Measurements from ENCODE around the gene DIS3. TPM values are rescaled to one million over a fixed set of nuclear protein-coding genes. Genes with fewer than 3 reads are reported as not detected.
A peak's percentile ranks its signal among the peaks of the same experiment; 100 is the strongest.

The DIS3 gene, protein sequence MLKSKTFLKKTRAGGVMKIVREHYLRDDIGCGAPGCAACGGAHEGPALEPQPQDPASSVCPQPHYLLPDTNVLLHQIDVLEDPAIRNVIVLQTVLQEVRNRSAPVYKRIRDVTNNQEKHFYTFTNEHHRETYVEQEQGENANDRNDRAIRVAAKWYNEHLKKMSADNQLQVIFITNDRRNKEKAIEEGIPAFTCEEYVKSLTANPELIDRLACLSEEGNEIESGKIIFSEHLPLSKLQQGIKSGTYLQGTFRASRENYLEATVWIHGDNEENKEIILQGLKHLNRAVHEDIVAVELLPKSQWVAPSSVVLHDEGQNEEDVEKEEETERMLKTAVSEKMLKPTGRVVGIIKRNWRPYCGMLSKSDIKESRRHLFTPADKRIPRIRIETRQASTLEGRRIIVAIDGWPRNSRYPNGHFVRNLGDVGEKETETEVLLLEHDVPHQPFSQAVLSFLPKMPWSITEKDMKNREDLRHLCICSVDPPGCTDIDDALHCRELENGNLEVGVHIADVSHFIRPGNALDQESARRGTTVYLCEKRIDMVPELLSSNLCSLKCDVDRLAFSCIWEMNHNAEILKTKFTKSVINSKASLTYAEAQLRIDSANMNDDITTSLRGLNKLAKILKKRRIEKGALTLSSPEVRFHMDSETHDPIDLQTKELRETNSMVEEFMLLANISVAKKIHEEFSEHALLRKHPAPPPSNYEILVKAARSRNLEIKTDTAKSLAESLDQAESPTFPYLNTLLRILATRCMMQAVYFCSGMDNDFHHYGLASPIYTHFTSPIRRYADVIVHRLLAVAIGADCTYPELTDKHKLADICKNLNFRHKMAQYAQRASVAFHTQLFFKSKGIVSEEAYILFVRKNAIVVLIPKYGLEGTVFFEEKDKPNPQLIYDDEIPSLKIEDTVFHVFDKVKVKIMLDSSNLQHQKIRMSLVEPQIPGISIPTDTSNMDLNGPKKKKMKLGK
- 10 to 100 TPM; 10.5 to 12.3 TPM for total RNA-seq

GRCh38 chr13:72781451-72782439 lies at the start of gene DIS3, which contains the start of gene PIBF1:
Gene DIS3, minus strand, starts transcription at chr13:72781900. Its CDS starts 68 bp downstream, at chr13:72781832.
Gene PIBF1, plus strand, starts transcription at chr13:72782133. Its CDS starts 1,337 bp downstream, at chr13:72783470.
- no peaks in the 10 kb centered on the region for H3K9me3 ChIP-seq
- H3K4me3 ChIP-seq, result peak within 1 kb of the TSS; percentile 83 to 93
- H3K4me1 ChIP-seq, result peaks cover 0 to 33% of the 10 kb centered on the region in 2 donors
- no peak for TF ChIP-seq CTCF (IDR thresholded peaks at IDR 0.05)
- H3K27me3 ChIP-seq, result no peaks in the 10 kb centered on the region
- peaks cover 22% of the 10 kb centered on the region for H3K36me3 ChIP-seq
- DNase-seq (ENCODE audit: low spot score), result peak; percentile 98
- H3K27ac ChIP-seq, result peak within 1 kb of the TSS; percentile 81 to 84

GRCh38 chr13:72823724-72824123 lies 42.0 kb upstream of the DIS3 start:
- Histone ChIP-seq H3K27ac (no peak overlapping the region), H3K9me3 (no peaks in the 10 kb centered on the region), H3K4me1 (no peaks in the 10 kb centered on the region), H3K4me3 (no peak overlapping the region), H3K27me3 (no peaks in the 10 kb centered on the region), H3K36me3 (peaks cover 17% of the 10 kb centered on the region)
- no peak for TF ChIP-seq CTCF (IDR thresholded peaks at IDR 0.05)
- no peak for DNase-seq (ENCODE audit: low spot score)

GRCh38 chr13:72823081-72823480 lies 41.4 kb upstream of the DIS3 start:
- no peak for DNase-seq (ENCODE audit: low spot score)
- H3K9me3 ChIP-seq, result no peaks in the 10 kb centered on the region
- H3K27ac ChIP-seq, result no peak overlapping the region
- peaks cover 14% of the 10 kb centered on the region for H3K36me3 ChIP-seq
- H3K4me1 ChIP-seq, result no peaks in the 10 kb centered on the region
- H3K4me3 ChIP-seq, result no peak overlapping the region
- H3K27me3 ChIP-seq, result no peaks in the 10 kb centered on the region
- TF ChIP-seq CTCF (IDR thresholded peaks at IDR 0.05), result no peak

- no peak for TF ChIP-seq CTCF (IDR thresholded peaks at IDR 0.05)
- Histone ChIP-seq H3K27me3 (no peaks in the 10 kb centered on the region), H3K4me1 (no peaks in the 10 kb centered on the region), H3K27ac (no peak overlapping the region), H3K4me3 (no peak overlapping the region), H3K36me3 (peaks cover 4% of the 10 kb centered on the region), H3K9me3 (no peaks in the 10 kb centered on the region)
- no peak for DNase-seq (ENCODE audit: low spot score)
Measured at GRCh38 chr13:72820898-72821279, 39.2 kb upstream of the DIS3 start.

Measured in right atrium auricular region (tissue), 2 donors.